Measurements from ENCODE around the gene EHD3.

Gene EHD3

GRCh38 chr2:31238126-31238905 is 4.4 kb downstream of the EHD3 start:
- H3K9me3 ChIP-seq (replicated peaks; ENCODE audit: low read length): no peaks in the 10 kb centered on the region
- H3K4me3 ChIP-seq (ENCODE audit: low read length): no peak overlapping the region
- no peaks in the 10 kb centered on the region for H3K36me3 ChIP-seq (ENCODE audit: insufficient read depth, low read length)
- H3K27me3 ChIP-seq (ENCODE audit: control insufficient read depth, insufficient read depth, low read length): no peaks in the 10 kb centered on the region
- H3K9ac ChIP-seq (ENCODE audit: low read depth, low read length): no peak overlapping the region
- no peak overlapping the region for H3K4me2 ChIP-seq (ENCODE audit: low read length)
- H3K4me1 ChIP-seq (ENCODE audit: control insufficient read depth, insufficient read depth, low read length): peaks cover 17% of the 10 kb centered on the region

GRCh38 chr2:31238906-31239592 is 5.1 kb downstream of the EHD3 start:
- Histone ChIP-seq H3K4me3 (ENCODE audit: low read length) (no peak overlapping the region), H3K36me3 (ENCODE audit: insufficient read depth, low read length) (no peaks in the 10 kb centered on the region), H3K4me1 (ENCODE audit: control insufficient read depth, insufficient read depth, low read length) (peaks cover 17% of the 10 kb centered on the region), H3K9ac (ENCODE audit: low read depth, low read length) (no peak overlapping the region), H3K4me2 (ENCODE audit: low read length) (no peak overlapping the region), H3K27me3 (ENCODE audit: control insufficient read depth, insufficient read depth, low read length) (no peaks in the 10 kb centered on the region), H3K9me3 (replicated peaks; ENCODE audit: low read length) (no peaks in the 10 kb centered on the region)

GRCh38 chr2:31239593-31240177 is 5.7 kb downstream of the EHD3 start:
- Histone ChIP-seq H3K9ac (ENCODE audit: low read depth, low read length) (no peak overlapping the region), H3K4me1 (ENCODE audit: control insufficient read depth, insufficient read depth, low read length) (peaks cover 13% of the 10 kb centered on the region), H3K36me3 (ENCODE audit: insufficient read depth, low read length) (no peaks in the 10 kb centered on the region), H3K27me3 (ENCODE audit: control insufficient read depth, insufficient read depth, low read length) (no peaks in the 10 kb centered on the region), H3K9me3 (replicated peaks; ENCODE audit: low read length) (no peaks in the 10 kb centered on the region), H3K4me2 (ENCODE audit: low read length) (no peak overlapping the region), H3K4me3 (ENCODE audit: low read length) (no peak overlapping the region)

- Histone ChIP-seq H3K4me3 (ENCODE audit: low read length) (no peak overlapping the region), H3K4me1 (ENCODE audit: control insufficient read depth, insufficient read depth, low read length) (peaks cover 10% of the 10 kb centered on the region), H3K9ac (ENCODE audit: low read depth, low read length) (no peak overlapping the region), H3K4me2 (ENCODE audit: low read length) (no peak overlapping the region), H3K36me3 (ENCODE audit: insufficient read depth, low read length) (no peaks in the 10 kb centered on the region), H3K9me3 (replicated peaks; ENCODE audit: low read length) (no peaks in the 10 kb centered on the region), H3K27me3 (ENCODE audit: control insufficient read depth, insufficient read depth, low read length) (no peaks in the 10 kb centered on the region)
Observed at GRCh38 chr2:31240381-31241365, 6.7 kb downstream of the EHD3 start.

GRCh38 chr2:31241625-31242270 is 7.8 kb downstream of the EHD3 start:
- Histone ChIP-seq H3K4me1 (ENCODE audit: control insufficient read depth, insufficient read depth, low read length) (peaks cover 10% of the 10 kb centered on the region), H3K9me3 (replicated peaks; ENCODE audit: low read length) (no peaks in the 10 kb centered on the region), H3K27me3 (ENCODE audit: control insufficient read depth, insufficient read depth, low read length) (no peaks in the 10 kb centered on the region), H3K4me2 (ENCODE audit: low read length) (no peak overlapping the region), H3K9ac (ENCODE audit: low read depth, low read length) (no peak overlapping the region), H3K36me3 (ENCODE audit: insufficient read depth, low read length) (no peaks in the 10 kb centered on the region), H3K4me3 (ENCODE audit: low read length) (no peak overlapping the region)

GRCh38 chr2:31243053-31243452 is 9.1 kb downstream of the EHD3 start:
- Histone ChIP-seq H3K27me3 (ENCODE audit: control insufficient read depth, insufficient read depth, low read length) (no peaks in the 10 kb centered on the region), H3K36me3 (ENCODE audit: insufficient read depth, low read length) (no peaks in the 10 kb centered on the region), H3K4me3 (ENCODE audit: low read length) (no peak overlapping the region), H3K9me3 (replicated peaks; ENCODE audit: low read length) (no peaks in the 10 kb centered on the region), H3K9ac (ENCODE audit: low read depth, low read length) (no peak overlapping the region), H3K4me2 (ENCODE audit: low read length) (no peak overlapping the region), H3K4me1 (ENCODE audit: control insufficient read depth, insufficient read depth, low read length) (peaks cover 10% of the 10 kb centered on the region)

- H3K4me3 ChIP-seq (ENCODE audit: low read length): no peak overlapping the region
- H3K36me3 ChIP-seq (ENCODE audit: insufficient read depth, low read length): no peaks in the 10 kb centered on the region
- H3K4me2 ChIP-seq (ENCODE audit: low read length): no peak overlapping the region
- H3K9ac ChIP-seq (ENCODE audit: low read depth, low read length): no peak overlapping the region
- H3K4me1 ChIP-seq (ENCODE audit: control insufficient read depth, insufficient read depth, low read length): peaks cover 10% of the 10 kb centered on the region
- H3K27me3 ChIP-seq (ENCODE audit: control insufficient read depth, insufficient read depth, low read length): no peaks in the 10 kb centered on the region
- no peaks in the 10 kb centered on the region for H3K9me3 ChIP-seq (replicated peaks; ENCODE audit: low read length)
Observed at GRCh38 chr2:31244101-31244500, 10.1 kb downstream of the EHD3 start.

- H3K27me3 ChIP-seq (ENCODE audit: control insufficient read depth, insufficient read depth, low read length): no peaks in the 10 kb centered on the region
- no peak overlapping the region for H3K4me2 ChIP-seq (ENCODE audit: low read length)
- H3K4me1 ChIP-seq (ENCODE audit: control insufficient read depth, insufficient read depth, low read length): no peaks in the 10 kb centered on the region
- H3K9ac ChIP-seq (ENCODE audit: low read depth, low read length): no peak overlapping the region
- H3K9me3 ChIP-seq (replicated peaks; ENCODE audit: low read length): no peaks in the 10 kb centered on the region
- no peak overlapping the region for H3K4me3 ChIP-seq (ENCODE audit: low read length)
- H3K36me3 ChIP-seq (ENCODE audit: insufficient read depth, low read length): no peaks in the 10 kb centered on the region
Observed at GRCh38 chr2:31246184-31246852, 12.4 kb downstream of the EHD3 start.

- Histone ChIP-seq H3K9me3 (replicated peaks; ENCODE audit: low read length) (no peaks in the 10 kb centered on the region), H3K4me3 (ENCODE audit: low read length) (no peak overlapping the region), H3K9ac (ENCODE audit: low read depth, low read length) (no peak overlapping the region), H3K36me3 (ENCODE audit: insufficient read depth, low read length) (no peaks in the 10 kb centered on the region), H3K27me3 (ENCODE audit: control insufficient read depth, insufficient read depth, low read length) (no peaks in the 10 kb centered on the region), H3K4me1 (ENCODE audit: control insufficient read depth, insufficient read depth, low read length) (no peaks in the 10 kb centered on the region), H3K4me2 (ENCODE audit: low read length) (no peak overlapping the region)
Observed at GRCh38 chr2:31247711-31248110, 13.8 kb downstream of the EHD3 start.

GRCh38 chr2:31248139-31248538 is 14.2 kb downstream of the EHD3 start:
- H3K36me3 ChIP-seq (ENCODE audit: insufficient read depth, low read length): no peaks in the 10 kb centered on the region

More at GRCh38 chr2:31248139-31248538, 14.2 kb downstream of the EHD3 start:
- Histone ChIP-seq H3K4me1 (ENCODE audit: control insufficient read depth, insufficient read depth, low read length) (no peaks in the 10 kb centered on the region), H3K9me3 (replicated peaks; ENCODE audit: low read length) (no peaks in the 10 kb centered on the region), H3K27me3 (ENCODE audit: control insufficient read depth, insufficient read depth, low read length) (no peaks in the 10 kb centered on the region), H3K4me2 (ENCODE audit: low read length) (no peak overlapping the region), H3K4me3 (ENCODE audit: low read length) (no peak overlapping the region), H3K9ac (ENCODE audit: low read depth, low read length) (no peak overlapping the region)
